ENCODE results near the gene SLC8A1.

Gene SLC8A1

GRCh38 chr2:40287773-40288172 lies 164.1 kb downstream of the SLC8A1 start:
- H3K4me3 ChIP-seq (ENCODE audit: low read depth, low read length): no peak overlapping the region
- no peak for TF ChIP-seq CTCF (IDR thresholded peaks at IDR 0.05; ENCODE audit: low read depth, low read length, missing control alignments)
- DNase-seq (ENCODE audit: low read depth): no peak

- DNase-seq (ENCODE audit: low read depth): no peak
- no peak overlapping the region for H3K4me3 ChIP-seq (ENCODE audit: low read depth, low read length)
- no peak for TF ChIP-seq CTCF (IDR thresholded peaks at IDR 0.05; ENCODE audit: low read depth, low read length, missing control alignments)
Measured at GRCh38 chr2:40287195-40287594, 164.7 kb downstream of the SLC8A1 start.

GRCh38 chr2:40286721-40287120 lies 165.2 kb downstream of the SLC8A1 start:
- TF ChIP-seq CTCF (IDR thresholded peaks at IDR 0.05; ENCODE audit: low read depth, low read length, missing control alignments): no peak
- no peak for DNase-seq (ENCODE audit: low read depth)

GRCh38 chr2:40285391-40285790 lies 166.5 kb downstream of the SLC8A1 start:
- no peak for TF ChIP-seq CTCF (IDR thresholded peaks at IDR 0.05; ENCODE audit: low read depth, low read length, missing control alignments)
- no peak for DNase-seq (ENCODE audit: low read depth)
- no peak overlapping the region for H3K4me3 ChIP-seq (ENCODE audit: low read depth, low read length)

More at GRCh38 chr2:40286721-40287120, 165.2 kb downstream of the SLC8A1 start:
- no peak overlapping the region for H3K4me3 ChIP-seq (ENCODE audit: low read depth, low read length)

- no peak for TF ChIP-seq CTCF (IDR thresholded peaks at IDR 0.05; ENCODE audit: low read depth, low read length, missing control alignments)
- DNase-seq (ENCODE audit: low read depth): no peak
- no peak overlapping the region for H3K4me3 ChIP-seq (ENCODE audit: low read depth, low read length)
Measured at GRCh38 chr2:40284797-40285196, 167.1 kb downstream of the SLC8A1 start.

GRCh38 chr2:40283111-40283909 lies 168.6 kb downstream of the SLC8A1 start:
- H3K4me3 ChIP-seq (ENCODE audit: low read depth, low read length): no peak overlapping the region
- DNase-seq (ENCODE audit: low read depth): no peak
- TF ChIP-seq CTCF (IDR thresholded peaks at IDR 0.05; ENCODE audit: low read depth, low read length, missing control alignments): no peak

GRCh38 chr2:40282428-40282827 lies 169.5 kb downstream of the SLC8A1 start:
- TF ChIP-seq CTCF (IDR thresholded peaks at IDR 0.05; ENCODE audit: low read depth, low read length, missing control alignments): no peak
- no peak for DNase-seq (ENCODE audit: low read depth)
- peak overlapping the region; percentile 20 for H3K4me3 ChIP-seq (ENCODE audit: low read depth, low read length)

Measured in GM12864 (cell line).